ENCODE data around the gene FXR1. TPM values are rescaled to one million over a fixed set of nuclear protein-coding genes. Genes with fewer than 3 reads are reported as not detected.
"Not testable (repeated sequence)": the region's sequence is repeated elsewhere in the genome, so short reads cannot be mapped to it uniquely, and the experiment has no call there.

The FXR1 gene
- total RNA-seq, 1 experiment from 2014 or later, result 245 TPM

GRCh38 chr3:180996415-180996932 lies 84.0 kb downstream of the FXR1 start (continued):
- TF ChIP-seq ARID4B (CRISPR knock-in tag; IDR thresholded peaks at IDR 0.05; ENCODE audit: borderline replicate concordance), result no peak
- no peak for TF ChIP-seq ZBTB43 (CRISPR knock-in tag; IDR thresholded peaks at IDR 0.05)
- TF ChIP-seq RORB (CRISPR knock-in tag; IDR thresholded peaks at IDR 0.05), result no peak
- no peak for TF ChIP-seq E2F1 (CRISPR knock-in tag; IDR thresholded peaks at IDR 0.05)
- no peak for TF ChIP-seq FOXJ3 (CRISPR knock-in tag; IDR thresholded peaks at IDR 0.05; ENCODE audit: borderline replicate concordance)
- TF ChIP-seq TP53 (CRISPR knock-in tag; IDR thresholded peaks at IDR 0.05), result no peak
- TF ChIP-seq FOXP4 (CRISPR knock-in tag; IDR thresholded peaks at IDR 0.05), result no peak
- TF ChIP-seq HMGXB4 (CRISPR knock-in tag; IDR thresholded peaks at IDR 0.05), result no peak
- TF ChIP-seq ZNF416 (CRISPR knock-in tag; IDR thresholded peaks at IDR 0.05), result no peak

GRCh38 chr3:181002331-181002730 lies 89.9 kb downstream of the FXR1 start:
- H3K4me1 Mint-ChIP-seq; CTCF ChIA-PET; H3K4me3 Mint-ChIP-seq; DNase-seq (ENCODE audit: low spot score); POLR2A ChIA-PET; H3K27ac Mint-ChIP-seq; H3K27me3 Mint-ChIP-seq (ENCODE audit: low read depth); ATAC-seq: not testable (repeated sequence)
- peaks cover 31% of the 10 kb centered on the region for H3K9me3 Mint-ChIP-seq
- peaks cover 14% of the 10 kb centered on the region for H3K36me3 Mint-ChIP-seq

- H3K27me3 Mint-ChIP-seq (ENCODE audit: low read depth); POLR2A ChIA-PET; DNase-seq (ENCODE audit: low spot score); CTCF ChIA-PET; H3K4me1 Mint-ChIP-seq; H3K27ac Mint-ChIP-seq; ATAC-seq; H3K4me3 Mint-ChIP-seq: not testable (repeated sequence)
- Mint-ChIP-seq H3K9me3 (peaks cover 31% of the 10 kb centered on the region), H3K36me3 (peaks cover 14% of the 10 kb centered on the region)
Measured at GRCh38 chr3:181003469-181003868, 91.0 kb downstream of the FXR1 start.

- Mint-ChIP-seq H3K27me3 (ENCODE audit: low read depth) (peaks cover 3% of the 10 kb centered on the region), H3K4me1 (peaks cover 11% of the 10 kb centered on the region), H3K27ac (no peak overlapping the region), H3K36me3 (peaks cover 7% of the 10 kb centered on the region), H3K4me3 (no peak overlapping the region), H3K9me3 (peaks cover 20% of the 10 kb centered on the region)
- ATAC-seq (no peak), DNase-seq (ENCODE audit: low spot score) (no peak)
- POLR2A ChIA-PET, result no interaction called here
- CTCF ChIA-PET, result no interaction called here
- TF ChIP-seq ZNF138 (CRISPR knock-in tag; conservative IDR thresholded peaks at IDR 0.05) (no peak), JUN (CRISPR knock-in tag; IDR thresholded peaks at IDR 0.05) (no peak), TP53 (CRISPR knock-in tag; IDR thresholded peaks at IDR 0.05) (no peak), SMAD3 (CRISPR knock-in tag; IDR thresholded peaks at IDR 0.05; ENCODE audit: borderline replicate concordance) (no peak), USF2 (CRISPR knock-in tag; IDR thresholded peaks at IDR 0.05) (no peak), ZMAT4 (CRISPR knock-in tag; IDR thresholded peaks at IDR 0.05) (no peak), ZNF671 (CRISPR knock-in tag; IDR thresholded peaks at IDR 0.05) (no peak), GABPB1 (CRISPR knock-in tag; IDR thresholded peaks at IDR 0.05) (no peak), ATF3 (CRISPR knock-in tag; conservative IDR thresholded peaks at IDR 0.05) (no peak), GRHL2 (CRISPR knock-in tag; IDR thresholded peaks at IDR 0.05; ENCODE audit: insufficient replicate concordance, severe bottlenecking) (no peak)
Measured at GRCh38 chr3:181006541-181006940, 94.1 kb downstream of the FXR1 start.
